Kidney (tissue), 14 donors: ENCODE measurements around the gene ACTG1. TPM values are rescaled to one million over a fixed set of nuclear protein-coding genes. Genes with fewer than 3 reads are reported as not detected.

ENCODE experiments used
- DNase-seq, 5 donors: peaks; one replicate each; pipeline ENCODE4 v3.0.0-alpha.2; 2013 to 2020
- FAIRE-seq: peaks from 2 replicates; lab custom pipeline; 2012; peaks lifted over from hg19 to GRCh38; lab: Jason Lieb, UNC
- H3K27ac ChIP-seq, 2 donors: one replicate each; pipeline ENCODE4 v1.7.0; 2013; ENCODE audit warnings: low read depth in 2 of 2, low read length in 2 of 2, inconsistent platforms in 1 of 2
- H3K27me3 ChIP-seq: one replicate; pipeline ENCODE4 v1.7.1; 2013; ENCODE audit warnings: low read length, inconsistent platforms; ENCODE audit not compliant: control insufficient read depth, insufficient read depth
- H3K36me3 ChIP-seq, 3 donors: one replicate each; pipeline versions ENCODE4 v1.7.0 to v1.7.1; 2013; ENCODE audit warnings: low read length in 3 of 3, control low read depth in 1 of 3, inconsistent platforms in 1 of 3; ENCODE audit not compliant: insufficient read depth in 3 of 3, control insufficient read depth in 2 of 3
- H3K4me1 ChIP-seq, 3 donors: one replicate each; pipeline versions ENCODE4 v1.7.0 to v1.7.1; 2013; ENCODE audit warnings: low read length in 3 of 3, inconsistent platforms in 1 of 3, low read depth in 1 of 3; ENCODE audit not compliant: control insufficient read depth in 2 of 3, insufficient read depth in 2 of 3
- H3K4me3 ChIP-seq, 3 donors: one replicate each; pipeline versions ENCODE4 v1.7.0 to v1.8.1; 2013; ENCODE audit warnings: low read length in 3 of 3, control low read depth in 1 of 3, inconsistent platforms in 1 of 3
- H3K9ac ChIP-seq, 3 donors: one replicate each; pipeline versions ENCODE4 v1.7.0 to v1.7.1; 2013; ENCODE audit warnings: low read length in 3 of 3, control low read depth in 1 of 3, inconsistent platforms in 1 of 3
- H3K9me3 ChIP-seq, 3 donors: one replicate each; pipeline versions ENCODE4 v1.7.0 to v1.7.1; 2013; ENCODE audit warnings: low read length in 3 of 3, control low read depth in 1 of 3, inconsistent platforms in 1 of 3; ENCODE audit not compliant: control insufficient read depth in 2 of 3, insufficient read depth in 1 of 3
- CTCF ChIP-seq: IDR thresholded peaks from 3 replicates; pipeline ENCODE4 v1.5.1; 2012; ENCODE audit warnings: mild to moderate bottlenecking, moderate library complexity, borderline replicate concordance; ENCODE audit not compliant: insufficient read depth; ENCODE audit errors: extremely low read depth
- intact Hi-C: fragments of 100-400 bp; cut with DNase I; formaldehyde crosslinking; loops from one replicate; pipeline ENCODE4 v1.11.1; 2022
- polyA plus RNA-seq: library from polyadenylated mRNA; stranded (reverse); fragments of 350-450 nt; fragmentation: Illumina TruSeq; extraction: RNeasy Lipid Tissue Mini Kit (QIAGEN cat#74804); gene quantifications from one replicate; pipeline ENCODE4 v1.2.3, GENCODE V29; 2014; ENCODE audit warnings: low read depth, low replicate concordance; ENCODE audit not compliant: insufficient read depth
- total RNA-seq: library from RNA; stranded (reverse); fragmentation: NEBNext Ultra II Directional; extraction: Animal tissue kit (Norgen Biotek cat#: 25700); gene quantifications from one replicate; pipeline ENCODE4 v1.2.1, GENCODE V29; 2021
- donor health status: control.
- donor health status: control.
- donor health status: control.
- donor health status: control.
- donor health status: control.
- donor health status: DM: yes; HTN: yes; CAD: no.
- donor health status: Normal renal cell carcinoma (clear cell type).

Gene ACTG1
- total and polyA plus RNA-seq, 2 donors from 2014 or later = 1,350 to 2,632 TPM

GRCh38 chr17:81470270-81470943, 42.2 kb downstream of the ACTG1 start:
- no peak for DNase-seq
- H3K36me3 ChIP-seq = no peaks in the 10 kb centered on the region
- no peak overlapping the region for H3K4me3 ChIP-seq
- intact Hi-C loops = no loop called here
- H3K27me3 ChIP-seq = no peaks in the 10 kb centered on the region
- H3K4me1 ChIP-seq = no peaks in the 10 kb centered on the region
- H3K27ac ChIP-seq = no peak overlapping the region
- no peak for TF ChIP-seq CTCF
- H3K9me3 ChIP-seq = no peaks in the 10 kb centered on the region
- no peak for FAIRE-seq
- H3K9ac ChIP-seq = no peak overlapping the region

- Histone ChIP-seq H3K9ac (no peak overlapping the region), H3K27me3 (no peaks in the 10 kb centered on the region), H3K4me3 (no peak overlapping the region), H3K27ac (no peak overlapping the region), H3K4me1 (no peaks in the 10 kb centered on the region), H3K9me3 (no peaks in the 10 kb centered on the region), H3K36me3 (no peaks in the 10 kb centered on the region)
- TF ChIP-seq CTCF = no peak
- FAIRE-seq = no peak
- DNase-seq = no peak
- intact Hi-C loops = no loop called here
These were observed 43.3 kb downstream of the ACTG1 start for GRCh38 chr17:81469266-81469665.

- intact Hi-C loops = no loop called here
These were observed 43.9 kb downstream of the ACTG1 start for GRCh38 chr17:81468770-81469121.

More at GRCh38 chr17:81468770-81469121, 43.9 kb downstream of the ACTG1 start:
- H3K36me3 ChIP-seq = no peaks in the 10 kb centered on the region
- no peak overlapping the region for H3K4me3 ChIP-seq
- H3K9ac ChIP-seq = no peak overlapping the region
- no peak overlapping the region for H3K27ac ChIP-seq
- H3K27me3 ChIP-seq = no peaks in the 10 kb centered on the region
- H3K4me1 ChIP-seq = no peaks in the 10 kb centered on the region
- no peaks in the 10 kb centered on the region for H3K9me3 ChIP-seq
- FAIRE-seq (no peak), DNase-seq (no peak)
- TF ChIP-seq CTCF = no peak
